Ramos (cell line): Measurements from ENCODE around the gene GPR135.

Experiments
- in situ Hi-C: fragments of 300-500 bp; cut with MboI; formaldehyde crosslinking; loops from one replicate; pipeline ENCODE4 v1.14.3; 2022; ENCODE audit warnings: low sequenced_read_pairs; ENCODE audit not compliant: unreplicated experiment

GPR135 gene

DNA sequence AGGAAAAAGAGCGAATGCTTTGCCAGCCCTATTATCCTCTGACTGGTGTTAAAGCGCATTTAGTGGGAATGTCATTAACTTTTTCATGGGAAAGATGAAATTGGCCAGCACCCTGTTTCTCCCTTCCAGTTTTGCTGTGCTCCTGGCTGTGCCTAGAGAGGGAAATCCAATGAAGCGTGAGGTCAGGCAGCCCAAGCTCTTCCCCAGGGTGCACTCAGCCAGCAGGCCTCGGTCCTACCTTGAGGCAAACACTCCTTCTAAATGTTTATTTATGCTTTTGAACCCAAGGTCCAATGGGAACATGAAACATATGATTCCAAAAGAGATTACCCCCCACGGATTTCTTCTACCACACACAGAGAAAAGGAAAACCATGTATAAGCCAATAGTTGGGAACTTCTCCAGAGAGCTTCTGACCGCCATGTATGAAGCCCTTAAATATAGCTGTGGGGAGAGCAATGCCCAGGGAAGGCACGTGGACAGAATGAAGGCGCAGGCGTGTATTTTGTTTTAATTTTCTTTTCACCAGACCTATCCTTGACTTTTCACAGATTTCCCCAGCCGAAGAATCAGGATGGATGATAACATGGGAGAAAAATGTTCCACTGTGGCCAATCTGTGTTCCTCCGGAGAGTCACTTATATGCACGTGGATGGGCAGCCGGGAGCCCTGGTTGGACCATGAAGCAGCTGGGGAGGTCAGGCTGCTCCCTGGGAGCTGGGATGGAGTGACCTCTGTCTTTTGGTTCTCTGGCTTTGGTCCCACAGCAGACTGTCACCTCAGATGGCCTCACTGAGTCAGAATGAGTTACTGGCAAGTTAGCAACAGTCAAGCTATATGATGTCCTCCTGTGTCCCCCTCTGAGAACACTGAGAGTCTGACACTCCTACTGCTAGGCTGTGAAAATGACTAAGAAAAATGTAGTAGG is 37.3 kb downstream of the GPR135 start:
- in situ Hi-C loops: no loop called here

DNA sequence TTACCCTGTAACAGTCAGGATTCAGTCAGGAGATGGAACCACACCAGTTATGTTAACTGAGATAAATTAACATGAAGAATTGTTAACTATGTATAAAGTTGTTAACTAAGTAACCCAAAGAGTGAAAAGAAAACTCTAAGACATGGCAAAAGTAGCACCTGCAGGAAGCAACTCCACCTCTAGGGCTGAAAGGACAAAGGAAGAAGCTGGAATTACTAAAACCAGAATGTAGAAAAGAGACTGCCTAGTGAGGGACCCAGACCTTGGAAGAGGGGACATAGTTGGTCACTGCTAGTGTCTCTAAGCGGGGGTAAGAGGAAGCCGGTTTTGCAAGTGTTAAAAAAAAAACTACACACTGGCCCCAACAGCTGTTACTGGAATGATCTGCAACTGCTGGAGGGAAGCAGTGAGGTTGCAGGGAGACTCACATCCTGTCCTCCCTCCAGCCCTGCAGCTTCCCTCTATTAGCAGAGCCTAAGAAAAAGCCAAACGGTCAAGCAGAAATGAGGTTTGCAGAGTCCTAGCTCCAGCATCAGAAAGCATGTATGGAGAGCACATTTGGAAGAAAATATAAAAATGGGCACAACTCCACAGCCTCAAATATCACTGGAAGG is 39.8 kb downstream of the GPR135 start:
- in situ Hi-C loops: no loop called here

DNA sequence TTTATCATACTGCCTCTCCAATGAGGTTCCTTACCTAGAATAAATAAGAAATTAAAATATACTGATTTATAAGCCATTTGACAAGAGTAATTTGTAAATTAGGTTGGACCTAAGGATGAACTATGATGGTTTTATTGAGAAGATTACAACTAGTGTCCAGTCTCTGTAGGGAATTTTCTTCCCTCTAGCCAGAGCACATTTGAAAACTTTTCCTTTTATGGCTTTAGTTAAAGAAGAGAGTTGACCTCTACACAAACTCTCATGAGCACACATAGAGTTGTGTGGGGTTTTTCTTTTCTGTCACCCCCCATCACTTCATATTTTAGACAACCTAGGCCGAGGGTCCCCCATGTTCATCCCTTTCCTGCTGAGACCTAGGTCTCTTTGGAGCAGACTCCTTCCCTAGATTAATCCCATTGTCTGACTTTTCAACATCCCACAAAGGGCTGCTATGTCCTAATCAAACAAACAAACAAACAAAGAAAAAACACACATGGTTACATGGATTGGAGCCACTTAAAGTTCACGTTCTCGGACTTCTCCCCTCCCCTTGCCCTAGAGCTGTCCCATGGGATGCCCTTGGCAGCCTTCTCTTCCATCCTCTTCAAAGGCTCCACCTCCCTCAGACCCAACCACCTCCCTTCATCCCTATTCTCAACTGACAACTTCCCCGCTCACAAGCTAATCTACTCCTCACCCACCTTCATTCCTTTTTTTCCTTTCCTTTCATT is 40.7 kb downstream of the GPR135 start:
- in situ Hi-C loops: no loop called here

GRCh38 chr14:59422069-59422881 is 42.9 kb downstream of the GPR135 start:
- in situ Hi-C loops: no loop called here

DNA sequence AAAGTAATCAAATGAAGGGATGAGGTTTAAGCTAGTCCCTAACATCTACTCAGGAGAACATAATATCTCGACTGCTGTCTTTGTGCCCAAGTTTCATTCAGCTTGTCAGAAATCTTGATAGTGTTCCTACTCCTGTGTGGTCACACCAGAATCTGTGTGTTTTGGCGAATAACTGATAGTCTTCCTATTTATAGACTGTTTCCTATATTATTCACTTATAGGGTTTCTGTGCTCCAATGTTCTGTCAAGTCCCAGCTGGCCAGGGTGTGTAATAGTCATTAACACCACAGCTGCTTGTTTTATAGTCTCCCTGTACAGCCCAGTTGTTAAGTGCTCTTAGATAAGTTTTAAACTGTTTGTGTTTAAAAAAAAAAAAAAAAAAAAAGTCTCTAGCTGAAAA is 45.9 kb downstream of the GPR135 start:
- in situ Hi-C loops: no loop called here

- in situ Hi-C loops: no loop called here
Observed at GRCh38 chr14:59417311-59417710, 47.9 kb downstream of the GPR135 start.

DNA sequence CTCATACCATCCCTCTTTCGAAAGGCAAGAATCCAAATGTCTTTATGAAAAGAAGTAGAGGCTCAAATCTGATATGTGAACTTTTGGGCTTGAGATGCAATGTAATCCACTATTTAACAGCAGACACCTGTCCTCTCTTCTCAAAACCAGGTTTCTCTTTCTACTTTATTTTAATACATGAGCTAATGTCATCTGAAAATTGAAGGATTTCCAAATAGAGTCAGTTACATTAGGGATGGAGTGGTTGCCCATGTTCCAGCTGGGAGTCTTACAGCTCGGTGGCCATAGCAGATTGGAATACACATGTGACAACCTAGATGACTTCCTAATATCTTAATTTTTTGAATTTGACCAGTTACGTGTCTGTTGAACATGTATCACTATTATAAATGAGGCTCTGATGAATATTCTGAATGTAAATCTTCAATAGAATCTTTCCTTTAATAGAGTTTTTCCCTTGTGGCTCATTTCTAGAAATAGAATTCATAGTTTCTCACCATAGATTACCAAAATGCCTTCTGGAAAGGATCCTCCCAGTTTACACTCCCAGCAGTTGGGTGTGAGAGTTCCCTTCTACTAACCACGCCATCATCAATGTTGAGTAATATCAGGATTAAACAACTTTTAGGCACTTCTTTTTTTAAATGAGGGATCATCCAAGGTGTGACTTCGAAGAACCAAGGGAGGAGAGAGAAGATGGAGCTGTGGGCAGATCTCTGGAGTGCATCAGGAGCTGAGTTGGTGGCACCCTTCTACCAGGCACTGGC is 49.2 kb downstream of the GPR135 start:
- in situ Hi-C loops: no loop called here
